Panc1 (cell line): ENCODE data around the gene PABPN1L. TPM values are rescaled to one million over a fixed set of nuclear protein-coding genes. Genes with fewer than 3 reads are reported as not detected.
"Not testable (repeated sequence)": the region's sequence is repeated elsewhere in the genome, so short reads cannot be mapped to it uniquely, and the experiment has no call there.

Experiments used
- ATAC-seq: fragments of 200-7000 bp; cut with Tn5 transposase; 2 replicates; pipeline ENCODE4 v1.9.1; 2020; ENCODE audit warnings: mild to moderate bottlenecking, moderate library complexity
- BruUV-seq: library from RNA; stranded (reverse); fragments of 400-500 nt; replicated peaks from 2 replicates; lab custom pipeline; 2021; lab: Mats Ljungman, UMichigan
- CTCF ChIA-PET: fragments of 300-600 bp; sonication (Branson Sonifier 250); formaldehyde crosslinking; loops from one replicate; lab custom pipeline; 2022; ENCODE audit warnings: antibody characterized with exemption; lab: Charles Lee
- POLR2A ChIA-PET: fragments of 300-600 bp; sonication (Branson Sonifier 250); formaldehyde crosslinking; loops from one replicate; lab custom pipeline; 2022; ENCODE audit warnings: antibody characterized with exemption; lab: Charles Lee
- DNase-seq: peaks from one replicate; pipeline ENCODE4 v3.0.0-alpha.2; 2010; ENCODE audit warnings: low read depth, low spot score
- H3K27ac ChIP-seq: 2 replicates; pipeline ENCODE4 v1.5.1; 2011; ENCODE audit warnings: mild to moderate bottlenecking, low read length, inconsistent platforms
- H3K27me3 ChIP-seq: fragments of 200-500 bp; sonication (Bioruptor generic); 2 replicates; pipeline ENCODE4 v1.6.0; 2014; ENCODE audit warnings: low read length, inconsistent platforms; ENCODE audit not compliant: control insufficient read depth, insufficient read depth
- H3K36me3 ChIP-seq: fragments of 200-500 bp; sonication (Bioruptor generic); 2 replicates; pipeline ENCODE4 v1.5.1; 2014; ENCODE audit warnings: inconsistent platforms, mild to moderate bottlenecking, low read length, moderate library complexity; ENCODE audit not compliant: control insufficient read depth, insufficient read depth
- H3K4me1 ChIP-seq: 2 replicates; pipeline ENCODE4 v1.5.1; 2011; ENCODE audit warnings: inconsistent platforms, mild to moderate bottlenecking, low read length, moderate library complexity; ENCODE audit not compliant: control insufficient read depth, insufficient read depth
- H3K4me3 ChIP-seq, 2 experiments: 2 replicates each; pipeline ENCODE4 v1.5.1; 2011 to 2012; ENCODE audit warnings: low read depth in 2 of 2, low read length in 2 of 2, mild to moderate bottlenecking in 2 of 2, inconsistent platforms in 1 of 2, moderate library complexity in 1 of 2
- H3K9me3 ChIP-seq: fragments of 200-500 bp; sonication (Bioruptor generic); 2 replicates; pipeline ENCODE4 v1.5.1; 2014; ENCODE audit warnings: low read depth, mild to moderate bottlenecking, inconsistent platforms, low read length, moderate library complexity; ENCODE audit not compliant: control insufficient read depth, insufficient read depth
- POLR2AphosphoS5 ChIP-seq: IDR thresholded peaks from 2 replicates; pipeline ENCODE4 v1.6.1; 2012; ENCODE audit warnings: mild to moderate bottlenecking, low read depth, low read length, moderate library complexity
- SIN3A ChIP-seq: IDR thresholded peaks from 2 replicates; pipeline ENCODE4 v1.6.1; 2012; ENCODE audit warnings: low read depth, mild to moderate bottlenecking, low read length, moderate library complexity, borderline replicate concordance; ENCODE audit not compliant: insufficient read depth
- TCF7L2 ChIP-seq: IDR thresholded peaks from 2 replicates; pipeline ENCODE4 v1.6.1; 2011; ENCODE audit warnings: mild to moderate bottlenecking, low read depth, low read length, inconsistent platforms
- in situ Hi-C: cut with HindIII; loops from 2 replicates; pipeline ENCODE4 v1.10.0; 2016; ENCODE audit warnings: low sequenced_read_pairs, low pct_unique_long_range_greater_than_20kb
- intact Hi-C: fragments of 100-400 bp; cut with micrococcal nuclease; formaldehyde crosslinking; loops from one replicate; pipeline ENCODE4 v1.10.0; 2022; ENCODE audit not compliant: unreplicated experiment
- total RNA-seq: library from RNA; stranded (reverse); gene quantifications from one replicate; pipeline ENCODE4 v1.2.1, GENCODE V29; 2021; ENCODE audit not compliant: unreplicated experiment
- TF ChIP-seq, protein P1 (sequence below), 2 experiments: IDR thresholded peaks; 2 replicates each; pipeline ENCODE4 v1.6.1; 2011 to 2012; ENCODE audit warnings: low read depth in 2 of 2, control low read depth in 1 of 2, low read length in 1 of 2, mild to moderate bottlenecking in 1 of 2, moderate library complexity in 1 of 2; ENCODE audit not compliant: insufficient read depth in 1 of 2
- TF ChIP-seq, protein P2 (sequence below): fragments of 450-650 bp; IDR thresholded peaks from 2 replicates; pipeline ENCODE4 v1.5.1; 2017; ENCODE audit warnings: mild to moderate bottlenecking

PABPN1L gene
- total RNA-seq, 1 experiment from 2014 or later: not detected

- Histone ChIP-seq H3K9me3 (no peaks in the 10 kb centered on the region), H3K27ac (no peak overlapping the region), H3K27me3 (no peaks in the 10 kb centered on the region), H3K36me3 (no peaks in the 10 kb centered on the region), H3K4me3 (no peak overlapping the region), H3K4me1 (no peaks in the 10 kb centered on the region)
- BruUV-seq: no TSS peak
- intact Hi-C loops (no loop called here), in situ Hi-C loops (no loop called here)
- TF ChIP-seq SIN3A (no peak), TCF7L2 (no peak), POLR2AphosphoS5 (no peak)
- TF ChIP-seq, protein P1, sequence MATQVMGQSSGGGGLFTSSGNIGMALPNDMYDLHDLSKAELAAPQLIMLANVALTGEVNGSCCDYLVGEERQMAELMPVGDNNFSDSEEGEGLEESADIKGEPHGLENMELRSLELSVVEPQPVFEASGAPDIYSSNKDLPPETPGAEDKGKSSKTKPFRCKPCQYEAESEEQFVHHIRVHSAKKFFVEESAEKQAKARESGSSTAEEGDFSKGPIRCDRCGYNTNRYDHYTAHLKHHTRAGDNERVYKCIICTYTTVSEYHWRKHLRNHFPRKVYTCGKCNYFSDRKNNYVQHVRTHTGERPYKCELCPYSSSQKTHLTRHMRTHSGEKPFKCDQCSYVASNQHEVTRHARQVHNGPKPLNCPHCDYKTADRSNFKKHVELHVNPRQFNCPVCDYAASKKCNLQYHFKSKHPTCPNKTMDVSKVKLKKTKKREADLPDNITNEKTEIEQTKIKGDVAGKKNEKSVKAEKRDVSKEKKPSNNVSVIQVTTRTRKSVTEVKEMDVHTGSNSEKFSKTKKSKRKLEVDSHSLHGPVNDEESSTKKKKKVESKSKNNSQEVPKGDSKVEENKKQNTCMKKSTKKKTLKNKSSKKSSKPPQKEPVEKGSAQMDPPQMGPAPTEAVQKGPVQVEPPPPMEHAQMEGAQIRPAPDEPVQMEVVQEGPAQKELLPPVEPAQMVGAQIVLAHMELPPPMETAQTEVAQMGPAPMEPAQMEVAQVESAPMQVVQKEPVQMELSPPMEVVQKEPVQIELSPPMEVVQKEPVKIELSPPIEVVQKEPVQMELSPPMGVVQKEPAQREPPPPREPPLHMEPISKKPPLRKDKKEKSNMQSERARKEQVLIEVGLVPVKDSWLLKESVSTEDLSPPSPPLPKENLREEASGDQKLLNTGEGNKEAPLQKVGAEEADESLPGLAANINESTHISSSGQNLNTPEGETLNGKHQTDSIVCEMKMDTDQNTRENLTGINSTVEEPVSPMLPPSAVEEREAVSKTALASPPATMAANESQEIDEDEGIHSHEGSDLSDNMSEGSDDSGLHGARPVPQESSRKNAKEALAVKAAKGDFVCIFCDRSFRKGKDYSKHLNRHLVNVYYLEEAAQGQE (IDR thresholded peaks at IDR 0.05; ENCODE audit: insufficient read depth in 1 of 2, low read depth in 2 of 2, low read length in 1 of 2): no peak
- TF ChIP-seq, protein P2, sequence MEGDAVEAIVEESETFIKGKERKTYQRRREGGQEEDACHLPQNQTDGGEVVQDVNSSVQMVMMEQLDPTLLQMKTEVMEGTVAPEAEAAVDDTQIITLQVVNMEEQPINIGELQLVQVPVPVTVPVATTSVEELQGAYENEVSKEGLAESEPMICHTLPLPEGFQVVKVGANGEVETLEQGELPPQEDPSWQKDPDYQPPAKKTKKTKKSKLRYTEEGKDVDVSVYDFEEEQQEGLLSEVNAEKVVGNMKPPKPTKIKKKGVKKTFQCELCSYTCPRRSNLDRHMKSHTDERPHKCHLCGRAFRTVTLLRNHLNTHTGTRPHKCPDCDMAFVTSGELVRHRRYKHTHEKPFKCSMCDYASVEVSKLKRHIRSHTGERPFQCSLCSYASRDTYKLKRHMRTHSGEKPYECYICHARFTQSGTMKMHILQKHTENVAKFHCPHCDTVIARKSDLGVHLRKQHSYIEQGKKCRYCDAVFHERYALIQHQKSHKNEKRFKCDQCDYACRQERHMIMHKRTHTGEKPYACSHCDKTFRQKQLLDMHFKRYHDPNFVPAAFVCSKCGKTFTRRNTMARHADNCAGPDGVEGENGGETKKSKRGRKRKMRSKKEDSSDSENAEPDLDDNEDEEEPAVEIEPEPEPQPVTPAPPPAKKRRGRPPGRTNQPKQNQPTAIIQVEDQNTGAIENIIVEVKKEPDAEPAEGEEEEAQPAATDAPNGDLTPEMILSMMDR: no peak
- ChIA-PET CTCF (no interaction called here), POLR2A (no interaction called here)
- DNase-seq (no peak), ATAC-seq (no peak)
Measured at GRCh38 chr16:88824256-88825077, 42.0 kb downstream of the PABPN1L start.

- intact Hi-C loops, CTCF ChIA-PET: not testable (repeated sequence)
Measured at GRCh38 chr16:88823646-88824045, 42.8 kb downstream of the PABPN1L start.

More at GRCh38 chr16:88823646-88824045, 42.8 kb downstream of the PABPN1L start:
- H3K4me1 ChIP-seq, ATAC-seq, H3K9me3 ChIP-seq, DNase-seq, H3K4me3 ChIP-seq, H3K36me3 ChIP-seq, H3K27me3 ChIP-seq, POLR2A ChIA-PET, H3K27ac ChIP-seq, BruUV-seq, in situ Hi-C loops: not testable (repeated sequence)
